Activated T-helper 2 cell treated with anti-CD3 and anti-CD28 coated beads, Interferon-gamma antibody, Interleukin-2, Interleukin-4, amounts not matched to agents 10 μg/mL and 5 μg/mL and 100 μg/mL, durations not matched to agents 14 hours and 24 hours and 36 hours (primary cell): ENCODE measurements around the gene UNC80. TPM values are rescaled to one million over a fixed set of nuclear protein-coding genes. Genes with fewer than 3 reads are reported as not detected.
"Not testable (repeated sequence)": the region's sequence is repeated elsewhere in the genome, so short reads cannot be mapped to it uniquely, and the experiment has no call there.

Source experiments
- DNase-seq: peaks from one replicate; pipeline ENCODE4 v3.0.0; 2021; ENCODE audit warnings: low spot score
- H3K27ac Mint-ChIP-seq: one replicate; pipeline ENCODE4 v1.8.0; 2021; ENCODE audit warnings: mixed read lengths
- H3K27me3 Mint-ChIP-seq: one replicate; pipeline ENCODE4 v1.8.0; 2021; ENCODE audit warnings: low read depth, mixed read lengths
- H3K36me3 Mint-ChIP-seq: one replicate; pipeline ENCODE4 v1.8.0; 2021; ENCODE audit warnings: low read depth, mixed read lengths
- H3K4me1 Mint-ChIP-seq: one replicate; pipeline ENCODE4 v1.8.0; 2021; ENCODE audit warnings: low read depth, mixed read lengths
- H3K4me3 Mint-ChIP-seq: one replicate; pipeline ENCODE4 v1.8.0; 2021; ENCODE audit warnings: low read depth, mild to moderate bottlenecking, moderate library complexity, mixed read lengths
- H3K9me3 Mint-ChIP-seq: one replicate; pipeline ENCODE4 v1.8.0; 2021; ENCODE audit warnings: mixed read lengths
- intact Hi-C: fragments of 100-400 bp; cut with micrococcal nuclease; formaldehyde crosslinking; loops from one replicate; pipeline ENCODE4 v1.15.1; 2023
- total RNA-seq: library from RNA; stranded (reverse); gene quantifications from 2 replicates; pipeline ENCODE4 v1.2.3, GENCODE V29; 2022

UNC80 gene
- total RNA-seq, 1 donor from 2014 or later, result not detected

- Mint-ChIP-seq H3K4me3 (no peak overlapping the region), H3K27ac (no peak overlapping the region), H3K4me1 (no peaks in the 10 kb centered on the region), H3K36me3 (no peaks in the 10 kb centered on the region), H3K27me3 (peaks cover 16% of the 10 kb centered on the region), H3K9me3 (no peaks in the 10 kb centered on the region)
- DNase-seq, result no peak
- intact Hi-C loops, result no loop called here
These were observed 3.1 kb upstream of the UNC80 start for GRCh38 chr2:209768557-209768956.

- Mint-ChIP-seq H3K4me1 (no peaks in the 10 kb centered on the region), H3K9me3 (no peaks in the 10 kb centered on the region), H3K4me3 (no peak overlapping the region), H3K36me3 (no peaks in the 10 kb centered on the region), H3K27me3 (peaks cover 17% of the 10 kb centered on the region), H3K27ac (no peak overlapping the region)
- no peak for DNase-seq
- intact Hi-C loops, result no loop called here
These were observed 656 bp downstream of the UNC80 start for GRCh38 chr2:209772290-209772685.

GRCh38 chr2:209773377-209773776, 1.7 kb downstream of the UNC80 start:
- Mint-ChIP-seq H3K27me3 (peaks cover 17% of the 10 kb centered on the region), H3K9me3 (no peaks in the 10 kb centered on the region), H3K4me3 (no peak overlapping the region), H3K4me1 (no peaks in the 10 kb centered on the region), H3K36me3 (no peaks in the 10 kb centered on the region), H3K27ac (no peak overlapping the region)
- DNase-seq, result no peak
- intact Hi-C loops, result no loop called here

GRCh38 chr2:209787416-209787815, 15.8 kb downstream of the UNC80 start:
- Mint-ChIP-seq H3K36me3 (no peaks in the 10 kb centered on the region), H3K27me3 (no peaks in the 10 kb centered on the region), H3K4me3 (no peak overlapping the region), H3K27ac (no peak overlapping the region), H3K4me1 (peaks cover 7% of the 10 kb centered on the region), H3K9me3 (no peaks in the 10 kb centered on the region)
- DNase-seq, result no peak
- intact Hi-C loops, result no loop called here

- Mint-ChIP-seq H3K9me3 (no peaks in the 10 kb centered on the region), H3K4me1 (peaks cover 7% of the 10 kb centered on the region), H3K27me3 (no peaks in the 10 kb centered on the region), H3K27ac (no peak overlapping the region), H3K4me3 (no peak overlapping the region), H3K36me3 (no peaks in the 10 kb centered on the region)
- intact Hi-C loops, result no loop called here
- DNase-seq, result no peak
These were observed 17.3 kb downstream of the UNC80 start for GRCh38 chr2:209788925-209789324.

- intact Hi-C loops, result no loop called here
- no peak overlapping the region for H3K4me3 Mint-ChIP-seq
- DNase-seq, result no peak
- H3K4me1 Mint-ChIP-seq, result peaks cover 7% of the 10 kb centered on the region
- H3K9me3 Mint-ChIP-seq, result no peaks in the 10 kb centered on the region
- H3K27ac Mint-ChIP-seq, result no peak overlapping the region
- H3K36me3 Mint-ChIP-seq, result no peaks in the 10 kb centered on the region
- H3K27me3 Mint-ChIP-seq, result no peaks in the 10 kb centered on the region
These were observed 18.6 kb downstream of the UNC80 start for GRCh38 chr2:209790066-209790728.

- DNase-seq, result no peak
- Mint-ChIP-seq H3K27ac (no peak overlapping the region), H3K4me1 (peaks cover 7% of the 10 kb centered on the region), H3K27me3 (no peaks in the 10 kb centered on the region), H3K9me3 (no peaks in the 10 kb centered on the region), H3K36me3 (no peaks in the 10 kb centered on the region), H3K4me3 (no peak overlapping the region)
- intact Hi-C loops, result no loop called here
These were observed 19.5 kb downstream of the UNC80 start for GRCh38 chr2:209791151-209791550.

GRCh38 chr2:209795425-209795824, 23.8 kb downstream of the UNC80 start:
- H3K36me3 Mint-ChIP-seq, DNase-seq, H3K27ac Mint-ChIP-seq, H3K4me1 Mint-ChIP-seq, H3K4me3 Mint-ChIP-seq, H3K9me3 Mint-ChIP-seq, intact Hi-C loops, H3K27me3 Mint-ChIP-seq: not testable (repeated sequence)

GRCh38 chr2:209805351-209805750, 33.7 kb downstream of the UNC80 start:
- Mint-ChIP-seq H3K9me3 (no peaks in the 10 kb centered on the region), H3K36me3 (no peaks in the 10 kb centered on the region)

GRCh38 chr2:209806318-209806717, 34.7 kb downstream of the UNC80 start:
- no peak overlapping the region for H3K4me3 Mint-ChIP-seq
- no peaks in the 10 kb centered on the region for H3K9me3 Mint-ChIP-seq
- no peak overlapping the region for H3K27ac Mint-ChIP-seq
- no peaks in the 10 kb centered on the region for H3K36me3 Mint-ChIP-seq
- no peaks in the 10 kb centered on the region for H3K27me3 Mint-ChIP-seq
- no peaks in the 10 kb centered on the region for H3K4me1 Mint-ChIP-seq
- intact Hi-C loops, result no loop called here
- no peak for DNase-seq

More at GRCh38 chr2:209805351-209805750, 33.7 kb downstream of the UNC80 start:
- no peak overlapping the region for H3K4me3 Mint-ChIP-seq
- DNase-seq, result no peak
- no peaks in the 10 kb centered on the region for H3K4me1 Mint-ChIP-seq
- intact Hi-C loops, result no loop called here
- H3K27me3 Mint-ChIP-seq, result no peaks in the 10 kb centered on the region
- no peak overlapping the region for H3K27ac Mint-ChIP-seq

GRCh38 chr2:209808521-209808920, 36.9 kb downstream of the UNC80 start:
- Mint-ChIP-seq H3K27me3 (no peaks in the 10 kb centered on the region), H3K36me3 (no peaks in the 10 kb centered on the region), H3K9me3 (no peaks in the 10 kb centered on the region), H3K4me3 (no peak overlapping the region), H3K27ac (no peak overlapping the region), H3K4me1 (no peaks in the 10 kb centered on the region)
- intact Hi-C loops, result no loop called here
- DNase-seq, result no peak

- no peaks in the 10 kb centered on the region for H3K27me3 Mint-ChIP-seq
- H3K4me1 Mint-ChIP-seq, result no peaks in the 10 kb centered on the region
- no peak overlapping the region for H3K27ac Mint-ChIP-seq
- intact Hi-C loops, result no loop called here
- H3K36me3 Mint-ChIP-seq, result no peaks in the 10 kb centered on the region
- no peak overlapping the region for H3K4me3 Mint-ChIP-seq
- no peak for DNase-seq
- H3K9me3 Mint-ChIP-seq, result no peaks in the 10 kb centered on the region
These were observed 37.6 kb downstream of the UNC80 start for GRCh38 chr2:209809256-209809655.

GRCh38 chr2:209817844-209818271, 46.2 kb downstream of the UNC80 start:
- no peaks in the 10 kb centered on the region for H3K36me3 Mint-ChIP-seq
- H3K27ac Mint-ChIP-seq, result no peak overlapping the region
- H3K4me3 Mint-ChIP-seq, result no peak overlapping the region
- H3K9me3 Mint-ChIP-seq, result no peaks in the 10 kb centered on the region
- no peaks in the 10 kb centered on the region for H3K4me1 Mint-ChIP-seq
- no peak for DNase-seq
- intact Hi-C loops, result no loop called here
- no peaks in the 10 kb centered on the region for H3K27me3 Mint-ChIP-seq

GRCh38 chr2:209818939-209819338, 47.3 kb downstream of the UNC80 start:
- intact Hi-C loops, result no loop called here
- no peaks in the 10 kb centered on the region for H3K4me1 Mint-ChIP-seq
- no peaks in the 10 kb centered on the region for H3K27me3 Mint-ChIP-seq
- H3K4me3 Mint-ChIP-seq, result no peak overlapping the region
- no peak for DNase-seq
- no peaks in the 10 kb centered on the region for H3K36me3 Mint-ChIP-seq
- no peaks in the 10 kb centered on the region for H3K9me3 Mint-ChIP-seq
- H3K27ac Mint-ChIP-seq, result no peak overlapping the region
